Activated CD8-positive, alpha-beta memory T cell treated with anti-CD3 and anti-CD28 coated beads, Interleukin-2, amount 50 U/mL, for 24 hours (primary cell): ENCODE results near the gene PDE6G.
"Not testable (repeated sequence)": the region's sequence is repeated elsewhere in the genome, so short reads cannot be mapped to it uniquely, and the experiment has no call there.

ENCODE experiments used
- DNase-seq: peaks from one replicate; pipeline ENCODE4 v3.0.0-alpha.2; 2020; ENCODE audit errors: extremely low read depth

The PDE6G gene

DNA sequence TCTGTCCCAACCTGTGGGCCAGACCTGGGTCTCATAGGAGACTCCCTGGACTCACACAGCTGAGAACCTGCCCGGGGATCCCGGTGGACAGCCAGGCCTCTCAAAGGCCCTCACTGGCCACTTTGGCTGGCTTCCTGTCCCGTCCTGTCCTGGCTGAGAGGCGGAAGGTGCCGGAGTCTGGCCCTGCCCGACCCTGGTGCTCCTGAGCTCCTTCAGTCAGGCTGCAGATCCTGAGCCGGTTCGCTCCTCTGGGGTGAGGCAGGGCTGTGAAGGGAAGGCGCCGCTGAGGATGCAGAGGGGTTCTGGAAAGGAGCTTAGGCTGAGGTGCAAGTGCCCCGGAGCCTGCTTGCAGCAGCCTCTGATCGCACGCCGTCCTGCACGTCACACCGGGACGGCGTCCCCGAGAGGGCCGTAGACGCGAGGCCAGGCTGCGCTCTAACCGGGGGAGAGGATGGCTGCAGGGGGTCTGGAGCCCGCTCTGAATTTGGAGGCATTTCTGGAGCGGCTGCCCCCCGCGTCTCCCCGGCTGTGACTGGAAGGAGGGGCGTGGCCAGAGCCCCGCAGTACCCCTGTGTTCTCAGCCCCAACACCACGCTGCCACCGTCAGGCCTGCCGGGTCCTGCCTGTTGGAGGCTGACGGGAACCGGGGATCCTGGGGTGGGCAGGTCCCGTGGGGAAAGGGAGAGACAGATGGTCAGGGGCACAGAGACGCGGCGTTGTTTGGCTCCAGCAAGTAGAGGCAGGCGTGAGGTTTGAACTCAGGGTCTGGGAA lies 31.6 kb upstream of the PDE6G start:
- no peak for DNase-seq

DNA sequence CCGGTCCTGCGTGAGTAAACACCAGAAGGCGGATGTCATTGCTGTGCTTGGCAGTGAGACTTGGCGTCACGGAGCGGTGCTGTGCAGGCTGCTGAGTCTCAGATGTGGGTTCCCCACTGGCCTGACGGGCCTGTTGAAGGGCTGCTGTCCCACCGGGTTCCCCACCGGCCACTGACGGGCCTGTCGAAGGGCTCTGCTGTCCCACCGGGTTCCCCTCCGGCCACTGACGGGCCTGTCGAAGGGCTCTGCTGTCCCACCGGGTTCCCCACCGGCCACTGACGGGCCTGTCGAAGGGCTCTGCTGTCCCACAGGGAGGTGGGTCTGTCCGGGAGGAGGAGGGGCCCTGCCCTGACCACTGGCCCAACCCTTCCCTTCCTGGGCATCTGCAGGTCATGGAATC lies 30.3 kb upstream of the PDE6G start:
- DNase-seq = no peak

DNA sequence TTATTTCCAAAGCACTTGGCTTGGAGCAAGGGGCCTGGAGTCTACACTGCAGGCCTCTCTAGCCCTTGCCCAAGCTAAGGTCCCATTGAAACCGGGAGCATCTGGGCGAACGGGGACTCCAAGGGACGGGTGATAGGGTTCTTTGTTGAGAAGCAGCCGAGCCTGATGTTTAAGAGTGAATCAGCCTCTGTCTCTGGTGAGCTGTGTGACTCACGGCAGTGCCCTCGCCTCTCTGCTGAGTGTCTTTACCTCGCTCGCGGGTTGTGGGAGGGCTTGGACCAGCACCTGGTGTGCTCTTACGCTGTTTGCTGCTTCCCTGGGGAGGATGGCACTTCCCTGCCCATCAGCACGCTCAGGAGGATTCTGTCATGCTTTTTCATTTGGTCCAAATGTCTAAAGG lies 28.8 kb upstream of the PDE6G start:
- DNase-seq = no peak

DNA sequence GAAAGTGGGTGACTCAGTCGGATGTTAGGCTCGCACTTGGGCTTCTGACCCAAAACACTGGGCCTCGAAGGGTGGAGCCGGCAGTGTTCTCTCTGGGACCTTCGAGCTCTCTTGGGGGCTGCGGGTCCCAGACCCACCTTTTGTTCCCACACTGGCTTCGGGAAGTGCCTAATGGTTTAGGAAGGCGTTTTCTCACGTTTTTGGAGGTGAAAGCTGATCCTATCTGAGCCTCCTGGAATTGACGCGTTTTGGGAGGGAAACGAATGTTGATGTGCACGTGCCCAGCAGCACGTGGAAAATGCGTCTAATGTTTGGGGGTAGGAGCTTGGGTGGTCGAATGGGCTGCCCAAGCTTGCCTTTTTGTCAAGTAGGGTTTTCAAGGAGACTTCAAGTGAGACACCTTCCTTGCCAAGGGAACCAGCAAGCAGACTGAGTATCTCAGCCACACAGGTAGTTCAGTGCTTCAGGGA lies 28.1 kb upstream of the PDE6G start:
- no peak for DNase-seq

DNA sequence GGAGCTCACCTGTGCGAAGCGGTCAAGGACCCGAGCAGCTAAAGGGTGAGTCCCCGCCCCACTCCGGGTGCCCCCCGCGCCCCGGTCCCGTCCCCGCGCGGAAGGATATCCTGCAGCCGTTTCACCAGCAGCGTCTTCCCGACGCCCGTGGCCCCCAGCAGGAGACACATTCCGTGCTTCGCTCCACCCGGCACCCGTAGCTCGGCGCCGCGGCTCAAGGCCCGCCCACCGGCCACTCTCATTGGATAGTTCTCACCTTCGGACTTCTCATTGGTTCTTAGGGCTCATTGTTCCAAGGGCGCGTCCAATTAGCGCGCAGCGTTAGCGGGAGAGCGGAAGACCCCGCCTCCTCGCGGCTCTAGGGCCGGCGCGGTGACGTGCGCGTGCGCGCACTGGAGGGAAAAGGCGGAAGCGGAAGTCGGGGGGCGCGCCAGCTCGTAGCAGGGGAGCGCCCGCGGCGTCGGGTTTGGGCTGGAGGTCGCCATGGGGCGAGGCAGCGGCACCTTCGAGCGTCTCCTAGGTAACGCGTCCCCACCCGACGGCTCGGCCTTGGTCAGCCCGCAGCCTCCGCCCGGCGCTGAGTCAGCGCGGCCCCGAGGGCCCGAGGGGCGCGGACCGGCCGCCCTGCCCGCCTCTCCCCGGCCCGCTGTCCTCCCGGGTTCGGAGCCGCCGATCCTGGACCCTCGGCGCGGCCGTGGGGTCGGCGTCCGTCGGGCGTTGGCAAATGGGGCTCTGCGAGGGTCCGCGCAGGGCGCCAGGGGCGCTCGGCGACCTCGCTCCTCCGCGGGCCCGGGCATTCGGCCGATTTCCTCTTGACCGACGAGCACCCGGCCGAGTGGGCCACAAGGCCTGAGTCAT lies 27.5 kb upstream of the PDE6G start, which contains the start of the genes ARL16 and HGS:
TSS of gene ARL16 (minus strand) at position 214 of the 858 bp plus-strand sequence. CDS start at position 170, 44 bp downstream.
TSS of gene HGS (plus strand) at position 428 of the 858 bp plus-strand sequence. CDS start at position 484, 56 bp downstream.
- DNase-seq = peak; percentile 91

DNA sequence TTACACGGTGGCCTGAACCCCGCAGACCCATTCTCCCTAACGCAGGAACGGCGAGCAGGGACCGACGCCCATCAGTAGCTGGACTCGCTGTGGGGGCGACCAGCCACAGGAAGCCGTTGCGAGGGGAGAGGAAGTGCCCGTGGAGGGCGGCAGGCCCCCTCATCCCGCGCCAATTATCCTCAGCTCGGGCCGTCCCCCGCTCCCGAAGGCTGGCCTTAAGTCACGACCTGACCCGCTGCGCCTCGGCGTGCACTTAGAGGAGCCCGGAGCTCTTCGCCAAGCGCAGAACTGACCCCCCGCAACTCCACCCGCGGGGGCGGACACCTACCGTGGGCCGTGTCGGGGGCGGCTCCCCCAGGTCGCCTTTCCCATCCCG lies 26.9 kb upstream of the PDE6G start:
- no peak for DNase-seq

DNA sequence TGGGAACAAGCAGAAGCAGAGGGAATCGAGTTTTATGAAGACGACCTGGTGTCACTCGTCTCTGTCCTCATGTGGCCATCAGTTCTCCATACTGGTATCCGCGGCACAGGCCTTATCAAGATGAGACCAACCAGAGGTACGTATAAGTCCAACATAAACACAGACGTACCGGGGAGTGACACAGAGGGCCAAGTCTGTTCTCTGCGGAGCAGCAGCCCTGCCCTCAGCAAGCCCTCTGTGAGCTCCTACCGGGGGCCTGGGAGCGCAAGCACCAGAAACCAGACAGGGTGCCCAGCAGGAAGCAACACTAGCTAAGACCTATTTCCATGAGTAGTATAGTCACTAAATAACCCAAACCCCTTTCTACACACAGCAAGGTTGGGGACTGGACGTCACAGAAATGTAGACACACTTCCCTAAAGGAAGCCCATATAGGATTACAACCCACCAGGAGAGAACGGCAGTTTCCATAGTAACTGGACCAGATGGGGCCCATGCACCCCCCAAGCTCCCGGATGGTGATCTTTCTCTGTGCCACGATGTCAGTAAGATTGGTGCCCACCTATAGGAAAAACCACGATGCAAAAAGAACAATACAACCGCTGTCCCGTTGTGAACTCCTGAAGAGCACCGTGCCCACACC lies 26.3 kb upstream of the PDE6G start:
- no peak for DNase-seq

DNA sequence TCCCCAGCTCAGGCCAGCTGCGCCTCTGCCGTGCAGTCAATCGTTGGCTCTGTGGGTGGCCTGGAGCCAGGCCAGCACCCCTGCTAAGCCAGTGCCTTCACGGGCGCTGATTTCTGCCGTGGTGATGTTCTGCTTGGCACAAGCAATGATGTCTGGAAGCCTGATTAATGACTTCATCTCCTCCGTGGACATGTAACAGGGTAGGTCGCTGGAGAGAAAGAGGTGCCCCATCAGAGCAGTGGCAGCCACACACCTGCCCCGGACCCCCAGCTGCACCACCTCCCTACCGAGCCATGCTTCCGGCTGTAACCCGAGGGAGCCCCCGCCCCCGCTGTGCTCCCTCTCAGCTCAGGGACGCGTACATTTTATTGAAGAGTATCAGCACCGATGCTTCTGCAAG lies 25.3 kb upstream of the PDE6G start:
- no peak for DNase-seq

DNA sequence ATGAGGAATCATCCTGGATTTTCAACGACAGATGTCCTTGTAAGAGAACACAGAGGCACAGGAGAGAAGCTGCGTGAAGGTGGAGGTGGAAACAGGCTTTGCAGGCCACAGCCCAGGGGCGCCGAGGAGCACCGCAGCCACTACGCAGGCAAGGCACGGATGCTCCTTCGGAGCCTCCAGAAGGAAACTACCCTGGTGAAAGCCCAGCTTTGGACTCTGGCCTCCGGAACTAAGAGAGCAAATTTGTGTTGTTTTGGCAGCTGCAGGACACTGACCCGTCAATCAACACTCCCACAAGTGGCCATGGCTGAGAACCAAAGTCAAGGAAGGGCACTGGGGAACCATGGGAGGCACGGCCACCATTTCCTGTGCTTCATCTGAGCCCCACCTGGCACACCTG lies 23.8 kb upstream of the PDE6G start:
- no peak for DNase-seq

DNA sequence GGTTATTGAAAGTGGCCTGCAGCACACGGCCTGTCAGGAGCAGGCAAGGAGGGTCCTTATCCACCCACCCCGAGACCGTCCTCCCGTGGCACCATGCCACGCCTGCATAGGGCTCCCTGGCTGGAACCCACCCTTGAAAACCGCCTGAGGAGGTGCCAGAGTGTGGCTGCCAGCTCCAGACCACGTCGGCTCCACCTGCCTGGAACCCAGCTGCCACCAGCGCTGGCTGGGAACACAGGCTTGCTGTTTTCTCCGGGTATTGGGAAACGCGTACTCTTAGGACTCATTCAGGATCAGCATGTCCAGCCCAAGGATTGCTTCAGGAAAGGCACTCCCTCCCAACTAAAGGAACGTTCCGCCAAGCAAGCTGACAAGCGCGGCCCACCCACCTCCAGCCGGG lies 20.6 kb upstream of the PDE6G start:
- no peak for DNase-seq

DNA sequence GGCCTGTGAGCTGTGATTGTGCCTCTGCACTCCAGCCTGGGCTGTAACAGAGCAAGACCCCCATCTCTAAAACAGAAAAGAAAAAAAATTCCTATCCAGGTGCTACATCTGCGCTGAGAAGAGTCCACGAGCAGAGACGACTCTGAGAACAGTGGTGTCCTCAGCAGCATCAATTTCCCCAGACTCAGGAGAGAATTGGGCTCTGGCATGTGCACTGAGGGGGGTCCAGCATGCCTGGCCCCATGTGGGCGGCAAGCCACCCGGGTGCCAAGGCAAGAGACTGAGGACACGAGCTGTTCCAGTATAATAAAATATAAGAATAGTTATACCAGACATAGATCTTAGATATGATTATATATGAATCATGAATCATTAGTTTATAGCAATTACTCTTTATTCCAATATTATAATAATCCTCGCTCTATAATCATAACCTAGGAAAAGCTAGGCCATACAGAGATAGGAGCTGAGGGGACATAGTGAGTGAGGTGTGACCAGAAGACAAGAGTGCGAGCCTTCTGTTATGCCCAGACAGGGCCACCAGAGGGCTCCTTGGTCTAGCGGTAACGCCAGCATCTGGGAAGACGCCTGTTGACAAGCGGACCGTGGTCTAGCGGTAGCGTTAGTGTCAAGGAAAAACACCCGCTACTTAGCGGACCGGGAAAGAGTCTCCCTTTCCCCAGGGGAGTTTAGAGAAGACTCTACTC lies 19.3 kb upstream of the PDE6G start:
- DNase-seq = not testable (repeated sequence)

DNA sequence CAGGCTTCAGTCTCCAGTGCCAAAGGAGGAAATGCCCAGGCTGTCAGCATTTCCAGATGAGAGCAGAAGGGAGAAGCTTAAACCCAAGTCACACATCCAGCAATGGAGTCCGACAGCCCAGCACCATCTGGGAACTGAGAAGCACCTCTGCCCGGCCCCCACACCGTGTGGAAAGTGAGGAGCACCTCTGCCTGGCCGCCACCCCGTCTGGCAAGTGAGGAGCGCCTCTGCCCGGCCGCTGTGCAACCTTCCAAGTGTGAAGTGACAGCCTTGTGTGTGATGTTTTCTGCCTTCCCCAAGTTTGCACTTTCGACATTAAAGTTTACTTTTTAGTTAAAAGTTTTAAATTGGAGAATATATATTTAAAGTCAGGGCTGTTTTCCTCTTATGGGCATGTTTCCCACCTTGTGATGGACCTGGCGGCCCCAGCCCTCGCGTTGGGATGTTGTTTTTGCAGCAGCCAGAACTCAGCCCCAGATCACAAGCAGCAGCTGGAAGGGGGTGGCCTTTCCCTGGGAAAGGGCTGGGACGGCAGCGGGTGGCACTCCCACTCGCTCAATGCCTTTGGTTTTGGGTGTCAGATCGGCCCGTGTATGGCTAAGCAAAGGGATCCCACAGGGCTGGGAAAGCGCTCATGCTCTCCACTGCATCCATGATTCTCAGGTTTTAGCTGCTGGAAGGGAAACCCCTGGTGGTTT lies 17.4 kb upstream of the PDE6G start:
- no peak for DNase-seq

DNA sequence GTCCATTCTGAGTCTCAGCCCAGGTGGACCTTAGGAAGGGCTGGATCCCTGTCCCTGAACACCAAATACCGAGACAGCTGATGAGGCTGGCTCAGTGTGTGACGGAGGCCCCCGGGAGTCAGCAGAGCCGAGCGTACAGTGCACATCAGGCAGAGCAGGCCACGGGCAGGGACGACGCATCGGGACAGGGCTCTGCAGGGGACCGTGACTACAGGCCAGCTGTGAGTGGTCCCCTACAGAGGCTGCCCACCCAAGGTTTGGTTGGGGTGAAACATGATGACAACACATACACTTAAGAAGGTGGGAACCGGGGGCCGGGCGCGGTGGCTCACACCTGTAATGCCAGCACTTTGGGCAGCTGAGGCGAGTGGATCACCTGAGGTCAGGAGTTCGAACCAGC lies 16.6 kb upstream of the PDE6G start:
- DNase-seq = no peak

DNA sequence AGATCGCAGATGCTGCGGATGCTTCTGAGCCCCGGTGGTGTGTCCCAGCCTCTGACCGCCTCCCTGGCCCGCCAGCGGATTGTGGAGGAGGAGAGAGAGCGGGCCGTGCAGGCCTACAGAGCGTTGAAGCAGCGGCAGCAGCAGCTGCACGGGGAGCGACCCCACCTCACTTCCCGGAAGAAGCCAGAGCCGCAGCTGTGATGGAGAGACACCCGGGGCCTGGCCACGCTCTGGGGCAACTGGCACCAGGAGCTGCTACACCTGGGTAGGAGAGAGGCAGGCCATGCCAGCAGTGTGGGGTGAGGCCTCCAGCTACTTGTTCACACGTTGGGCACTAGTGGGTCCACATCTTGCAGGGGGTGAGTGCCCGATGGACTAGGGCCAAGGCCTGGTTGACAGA lies 16.2 kb upstream of the PDE6G start:
- DNase-seq = no peak

DNA sequence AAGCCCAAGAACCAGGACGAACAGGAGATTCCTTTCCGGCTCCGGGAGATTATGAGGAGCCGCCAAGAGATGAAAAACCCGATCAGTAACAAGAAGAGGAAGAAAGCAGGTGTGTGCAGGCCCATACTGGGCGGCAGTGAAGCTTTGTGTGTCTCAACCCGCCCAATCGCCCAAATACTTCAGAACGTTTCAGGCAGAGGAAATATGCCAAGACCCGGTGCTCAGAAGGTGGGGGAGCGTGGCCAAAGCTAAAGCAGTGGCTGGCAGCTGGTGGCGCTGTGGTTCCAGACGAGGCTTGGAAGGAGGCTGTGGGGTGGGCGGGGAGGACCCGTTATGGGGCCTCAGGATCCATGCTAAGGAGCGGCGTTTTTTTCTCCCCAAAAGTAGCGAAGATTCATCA lies 11.4 kb upstream of the PDE6G start:
- no peak for DNase-seq

DNA sequence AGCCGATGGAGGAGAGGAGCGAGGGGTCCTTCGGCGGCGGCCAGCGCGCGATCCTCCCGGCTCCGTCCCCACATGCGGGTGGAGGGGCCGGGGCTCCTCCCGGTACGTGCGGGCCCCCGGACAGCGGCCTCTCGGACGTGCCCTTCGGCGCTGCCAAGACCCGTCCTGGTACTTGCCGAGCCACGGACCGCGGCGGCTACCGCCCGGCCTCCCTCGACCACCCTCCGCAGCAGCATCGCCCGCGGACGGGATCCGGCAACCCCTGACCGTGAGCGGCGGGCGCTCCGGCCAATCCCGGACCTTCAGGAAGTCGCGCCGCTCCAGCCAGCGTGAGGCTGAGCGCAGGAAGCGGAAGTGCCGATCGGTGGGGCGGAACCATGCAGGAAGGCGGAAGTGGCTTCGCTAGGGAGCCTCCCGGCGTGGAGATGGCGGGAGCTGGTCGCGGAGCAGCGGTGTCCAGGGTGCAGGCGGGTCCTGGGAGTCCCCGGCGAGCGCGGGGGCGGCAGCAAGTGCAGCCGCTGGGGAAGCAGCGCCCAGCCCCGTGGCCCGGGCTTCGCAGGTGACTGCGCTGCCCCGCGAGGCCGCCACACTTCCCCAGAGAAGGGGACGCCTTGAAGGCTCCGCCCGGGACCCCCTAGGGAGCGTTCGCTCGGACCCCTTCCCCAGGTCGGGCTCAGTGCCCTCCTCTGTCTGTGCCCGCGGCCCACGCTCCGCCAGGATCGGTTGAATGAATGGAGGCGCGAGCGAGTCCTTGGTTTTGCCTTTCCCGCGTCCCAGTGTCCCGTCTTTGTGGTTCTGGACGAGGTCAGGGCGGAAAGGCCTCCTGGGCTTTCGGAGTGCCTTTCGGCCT lies 10.2 kb upstream of the PDE6G start, which contains the start of the genes CCDC137 and OXLD1:
TSS of gene CCDC137 (plus strand) at position 396 of the 850 bp plus-strand sequence. CDS start at position 426, 30 bp downstream.
TSS of gene OXLD1 (minus strand) at position 264 of the 850 bp plus-strand sequence. CDS start at position 236, 28 bp downstream.
- peak; percentile 79 for DNase-seq

DNA sequence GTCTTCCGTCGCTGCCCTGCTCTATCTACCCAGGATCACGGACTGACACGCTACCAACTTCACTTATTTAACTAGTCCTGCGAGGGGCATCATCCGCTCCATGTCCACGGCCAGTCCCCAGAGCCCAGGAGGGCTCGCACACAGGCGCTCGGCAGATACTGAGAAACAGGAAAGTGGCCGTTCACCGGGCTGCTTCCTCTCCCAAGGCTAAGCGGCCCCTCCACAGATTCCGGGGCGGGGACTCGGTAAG lies 9.7 kb upstream of the PDE6G start:
- no peak for DNase-seq

DNA sequence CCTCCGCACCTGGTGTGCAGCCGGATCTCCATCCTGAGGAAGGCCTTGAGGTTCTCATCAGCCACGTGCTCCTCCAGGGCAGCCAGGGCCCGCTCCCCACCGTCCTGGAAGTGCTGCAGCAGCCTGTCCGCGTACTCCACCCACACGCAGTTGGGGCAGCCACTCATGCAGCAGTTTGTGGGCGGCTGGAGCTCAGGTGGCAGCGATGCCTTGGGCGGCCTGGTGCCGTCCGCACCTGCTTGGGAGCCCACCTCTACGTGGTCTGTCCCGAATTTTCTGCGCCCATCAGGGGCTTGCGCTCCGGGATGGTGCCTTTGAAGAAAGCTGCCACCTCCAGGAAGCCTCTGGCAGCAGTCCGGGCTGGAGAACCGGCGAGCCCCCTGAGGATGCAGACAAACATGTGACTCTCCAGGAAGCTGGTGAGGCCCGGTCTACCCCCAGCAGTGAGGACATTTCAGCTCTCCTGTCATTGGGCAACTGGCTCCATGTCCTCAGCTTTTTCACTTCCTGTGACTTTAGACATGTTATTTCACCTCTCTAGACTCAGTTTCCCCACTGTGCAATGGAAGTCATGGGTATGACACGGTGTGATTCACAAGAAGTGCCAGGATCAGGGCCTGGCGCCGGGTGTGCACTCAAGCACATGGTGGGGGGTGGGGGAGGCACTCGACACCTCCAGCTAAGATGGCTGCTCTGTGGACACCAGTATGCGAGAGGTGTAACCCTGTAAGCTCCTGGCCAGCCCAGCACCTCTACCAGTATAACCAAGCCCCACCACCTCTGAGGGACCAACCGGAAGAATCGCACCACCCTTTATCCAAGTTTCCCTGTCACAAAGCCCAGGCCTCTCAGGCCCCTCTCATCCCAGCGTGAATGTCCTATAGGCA lies 9.1 kb upstream of the PDE6G start:
- DNase-seq = no peak

DNA sequence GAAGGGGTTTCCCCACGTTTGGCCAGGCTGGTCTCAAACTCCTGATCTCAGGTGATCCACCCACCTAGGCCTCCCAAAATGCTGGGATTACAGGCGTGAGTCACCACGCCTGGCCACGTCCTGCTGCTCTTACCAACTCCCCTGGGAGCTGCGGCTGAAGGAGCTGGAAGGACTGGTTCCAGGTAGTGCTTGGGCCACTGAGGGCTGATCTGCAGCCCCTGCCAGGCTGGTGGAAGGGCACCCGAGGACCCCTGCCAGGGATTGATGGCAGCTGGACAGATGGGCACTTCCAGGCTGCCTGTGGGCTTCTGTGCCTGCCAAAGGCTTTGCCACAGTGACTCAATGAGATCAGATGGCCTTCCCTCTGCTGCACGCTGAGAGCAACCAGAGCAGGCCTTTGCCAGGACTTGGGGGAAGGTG lies 7.7 kb upstream of the PDE6G start:
- DNase-seq = no peak
